ENCODE data around the gene ANGPTL7. TPM values are rescaled to one million over a fixed set of nuclear protein-coding genes. Genes with fewer than 3 reads are reported as not detected.

The ANGPTL7 gene
- total and polyA plus RNA-seq, 2 experiments from 2014 or later: not detected

- Histone ChIP-seq H3K27ac (no peak overlapping the region), H2AFZ (no peak overlapping the region), H3K9me3 (ENCODE audit: low read depth) (no peaks in the 10 kb centered on the region), H3K27me3 (replicated peaks; ENCODE audit: insufficient read depth) (no peaks in the 10 kb centered on the region), H3K4me3 (no peak overlapping the region), H4K20me1 (ENCODE audit: insufficient read depth) (no peaks in the 10 kb centered on the region), H3K4me1 (ENCODE audit: insufficient read depth) (peaks cover 4% of the 10 kb centered on the region; the same call in 1 of the 2 replicates), H3K9ac (no peak overlapping the region), H3K4me2 (ENCODE audit: unreplicated experiment) (no peak overlapping the region), H3K9me2 (ENCODE audit: insufficient read depth) (no peaks in the 10 kb centered on the region), H3K36me3 (ENCODE audit: low read depth) (peaks cover 50% of the 10 kb centered on the region), H3F3A (ENCODE audit: insufficient read depth) (no peaks in the 10 kb centered on the region), H3K79me2 (ENCODE audit: insufficient read depth) (no peaks in the 10 kb centered on the region)
- in situ Hi-C loops (cut with MboI): no loop called here
- DNase-seq: no peak
- no peak for TF ChIP-seq EZH2 (IDR thresholded peaks at IDR 0.05; ENCODE audit: insufficient read depth, poor library complexity, severe bottlenecking)
- TF ChIP-seq EZH2phosphoT487 (IDR thresholded peaks at IDR 0.05; ENCODE audit: insufficient read depth, low read depth): no peak
- 98% methylated on average over 2 of the region's 2 CpGs for WGBS, 2 experiments (ENCODE audit: low coverage in 1 of 2, low lambda C conversion rate in 2 of 2, missing lambda C conversion rate in 2 of 2)
Measured at GRCh38 chr1:11196945-11197344, 7.8 kb downstream of the ANGPTL7 start.

- no peaks in the 10 kb centered on the region for H3K27me3 ChIP-seq (replicated peaks; ENCODE audit: insufficient read depth)
- no peak overlapping the region for H3K27ac ChIP-seq
- in situ Hi-C loops (cut with MboI): no loop called here
- H3F3A ChIP-seq (ENCODE audit: insufficient read depth): no peaks in the 10 kb centered on the region
- H4K20me1 ChIP-seq (ENCODE audit: insufficient read depth): no peaks in the 10 kb centered on the region
- no peaks in the 10 kb centered on the region for H3K9me3 ChIP-seq (ENCODE audit: low read depth)
- no peak overlapping the region for H3K4me3 ChIP-seq
- H3K4me2 ChIP-seq (ENCODE audit: unreplicated experiment): no peak overlapping the region
- H3K4me1 ChIP-seq (ENCODE audit: insufficient read depth): peaks cover 4% of the 10 kb centered on the region; the same call in 1 of the 2 replicates
- H3K9me2 ChIP-seq (ENCODE audit: insufficient read depth): no peaks in the 10 kb centered on the region
- H3K79me2 ChIP-seq (ENCODE audit: insufficient read depth): no peaks in the 10 kb centered on the region
- TF ChIP-seq EZH2phosphoT487 (IDR thresholded peaks at IDR 0.05; ENCODE audit: insufficient read depth, low read depth) (no peak), EZH2 (IDR thresholded peaks at IDR 0.05; ENCODE audit: insufficient read depth, poor library complexity, severe bottlenecking) (no peak)
- WGBS, 2 experiments (ENCODE audit: low coverage in 1 of 2, low lambda C conversion rate in 2 of 2, missing lambda C conversion rate in 2 of 2): 98 to 100% methylated on average over 4 of the region's 4 CpGs
- H2AFZ ChIP-seq: no peak overlapping the region
- no peak for DNase-seq
- H3K36me3 ChIP-seq (ENCODE audit: low read depth): peaks cover 50% of the 10 kb centered on the region
- H3K9ac ChIP-seq: no peak overlapping the region
Measured at GRCh38 chr1:11197359-11197758, 8.2 kb downstream of the ANGPTL7 start.

GRCh38 chr1:11198257-11198656 is 9.1 kb downstream of the ANGPTL7 start:
- no peak overlapping the region for H3K4me3 ChIP-seq
- H3K4me1 ChIP-seq (ENCODE audit: insufficient read depth): peaks cover 4% of the 10 kb centered on the region; the same call in 1 of the 2 replicates
- H3K27me3 ChIP-seq (replicated peaks; ENCODE audit: insufficient read depth): no peaks in the 10 kb centered on the region
- no peak overlapping the region for H3K9ac ChIP-seq
- 90 to 92% methylated on average over 4 of the region's 4 CpGs for WGBS, 2 experiments (ENCODE audit: low coverage in 1 of 2, low lambda C conversion rate in 2 of 2, missing lambda C conversion rate in 2 of 2)
- H3K9me3 ChIP-seq (ENCODE audit: low read depth): no peaks in the 10 kb centered on the region
- no peak for TF ChIP-seq EZH2phosphoT487 (IDR thresholded peaks at IDR 0.05; ENCODE audit: insufficient read depth, low read depth)
- no peak for TF ChIP-seq EZH2 (IDR thresholded peaks at IDR 0.05; ENCODE audit: insufficient read depth, poor library complexity, severe bottlenecking)
- H2AFZ ChIP-seq: no peak overlapping the region
- no peak overlapping the region for H3K4me2 ChIP-seq (ENCODE audit: unreplicated experiment)
- H3K9me2 ChIP-seq (ENCODE audit: insufficient read depth): no peaks in the 10 kb centered on the region
- in situ Hi-C loops (cut with MboI): no loop called here
- no peak overlapping the region for H3K27ac ChIP-seq
- peaks cover 56% of the 10 kb centered on the region for H3K36me3 ChIP-seq (ENCODE audit: low read depth)
- H4K20me1 ChIP-seq (ENCODE audit: insufficient read depth): no peaks in the 10 kb centered on the region
- H3F3A ChIP-seq (ENCODE audit: insufficient read depth): no peaks in the 10 kb centered on the region
- H3K79me2 ChIP-seq (ENCODE audit: insufficient read depth): no peaks in the 10 kb centered on the region
- no peak for DNase-seq

GRCh38 chr1:11198851-11199594 is 9.9 kb downstream of the ANGPTL7 start:
- H3K4me2 ChIP-seq (ENCODE audit: unreplicated experiment): no peak overlapping the region
- WGBS, 2 experiments (ENCODE audit: low coverage in 1 of 2, low lambda C conversion rate in 2 of 2, missing lambda C conversion rate in 2 of 2): 67 to 85% methylated on average over 2 of the region's 2 CpGs
- no peaks in the 10 kb centered on the region for H3K9me2 ChIP-seq (ENCODE audit: insufficient read depth)
- H3K36me3 ChIP-seq (ENCODE audit: low read depth): peaks cover 64% of the 10 kb centered on the region
- no peaks in the 10 kb centered on the region for H3K79me2 ChIP-seq (ENCODE audit: insufficient read depth)
- no peak for TF ChIP-seq EZH2phosphoT487 (IDR thresholded peaks at IDR 0.05; ENCODE audit: insufficient read depth, low read depth)
- TF ChIP-seq EZH2 (IDR thresholded peaks at IDR 0.05; ENCODE audit: insufficient read depth, poor library complexity, severe bottlenecking): no peak
- no peaks in the 10 kb centered on the region for H4K20me1 ChIP-seq (ENCODE audit: insufficient read depth)
- no peaks in the 10 kb centered on the region for H3F3A ChIP-seq (ENCODE audit: insufficient read depth)
- no peaks in the 10 kb centered on the region for H3K9me3 ChIP-seq (ENCODE audit: low read depth)
- H3K9ac ChIP-seq: no peak overlapping the region
- H3K27ac ChIP-seq: no peak overlapping the region
- no peak overlapping the region for H3K4me3 ChIP-seq
- no peak for DNase-seq
- no peaks in the 10 kb centered on the region for H3K27me3 ChIP-seq (replicated peaks; ENCODE audit: insufficient read depth)
- no peak overlapping the region for H2AFZ ChIP-seq
- H3K4me1 ChIP-seq (ENCODE audit: insufficient read depth): peaks cover 4% of the 10 kb centered on the region; the same call in 1 of the 2 replicates
- in situ Hi-C loops (cut with MboI): no loop called here
